Tongue (tissue), 2 donors: ENCODE measurements around the gene NRN1L. TPM values are rescaled to one million over a fixed set of nuclear protein-coding genes. Genes with fewer than 3 reads are reported as not detected.
A peak's percentile ranks its signal among the peaks of the same experiment; 100 is the strongest.
"Not testable (repeated sequence)": the region's sequence is repeated elsewhere in the genome, so short reads cannot be mapped to it uniquely, and the experiment has no call there.

Experiments used
- DNase-seq: peaks from one replicate; pipeline ENCODE4 v3.0.0-alpha.2; 2015
- total RNA-seq: library from RNA; depleted of rRNA; stranded (reverse); fragments of >200 nt; gene quantifications from one replicate; pipeline ENCODE4 v1.2.3, GENCODE V29; 2014

NRN1L gene
- total RNA-seq, 1 donor from 2014 or later = not detected

DNA sequence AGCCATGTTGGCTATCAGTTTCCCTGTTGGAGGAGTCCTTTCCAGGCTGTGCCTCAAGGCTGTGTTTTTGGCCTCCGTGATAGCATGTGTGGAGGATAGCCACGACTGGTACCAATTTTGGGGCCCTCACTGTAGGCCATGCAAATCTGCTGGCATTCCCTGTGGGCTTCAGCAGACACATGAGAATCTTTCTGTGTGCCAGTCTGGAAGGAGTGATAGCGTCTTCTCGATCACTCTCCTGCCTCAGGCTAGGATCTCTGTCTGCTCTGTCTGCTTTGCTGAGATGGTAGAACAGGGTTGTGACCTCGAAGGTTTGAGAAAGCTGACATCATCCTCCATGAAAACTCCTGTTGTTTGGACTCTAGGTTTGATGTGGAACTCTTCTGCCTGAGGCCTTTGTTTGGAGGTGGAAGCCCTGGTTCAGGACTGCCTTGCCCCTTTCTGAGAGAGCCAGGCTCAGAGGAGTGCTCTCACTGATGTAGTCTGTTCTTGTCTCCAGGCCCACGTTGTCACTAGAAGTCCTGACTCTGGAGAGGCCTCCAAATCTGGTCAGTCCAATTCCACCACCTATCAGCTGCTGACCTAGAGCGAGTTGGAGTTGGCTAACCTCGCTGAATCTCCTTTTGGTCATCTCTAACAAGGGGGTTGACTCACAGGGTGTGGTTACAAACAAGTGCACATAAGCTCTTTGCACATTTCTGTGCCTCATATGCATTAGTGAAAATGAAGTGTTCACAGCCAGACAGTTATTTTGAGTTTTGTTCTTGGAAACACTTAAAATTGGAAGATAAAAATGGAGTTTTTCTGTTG, 23.9 kb upstream of the NRN1L start:
- no peak for DNase-seq

DNA sequence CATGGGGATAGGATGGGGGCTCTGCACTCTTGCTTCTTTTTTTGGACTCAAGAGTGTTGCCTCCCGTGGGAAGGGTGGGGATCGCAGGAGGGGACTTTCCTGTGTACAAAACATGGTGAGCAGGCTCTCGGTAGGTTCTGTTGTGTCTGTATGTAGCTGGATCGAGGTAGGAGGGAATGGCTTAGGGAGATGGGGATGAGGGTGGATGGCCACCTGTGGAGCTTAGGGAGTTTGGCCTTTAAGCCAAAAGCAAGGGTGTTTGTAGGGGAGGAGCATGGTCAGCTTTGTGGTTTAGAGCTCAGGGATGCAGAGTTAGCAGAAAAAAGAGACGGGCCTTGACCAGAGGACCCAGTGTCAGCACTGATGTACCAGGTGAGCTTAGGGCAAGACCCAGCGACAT, 22.8 kb upstream of the NRN1L start:
- DNase-seq = no peak

DNA sequence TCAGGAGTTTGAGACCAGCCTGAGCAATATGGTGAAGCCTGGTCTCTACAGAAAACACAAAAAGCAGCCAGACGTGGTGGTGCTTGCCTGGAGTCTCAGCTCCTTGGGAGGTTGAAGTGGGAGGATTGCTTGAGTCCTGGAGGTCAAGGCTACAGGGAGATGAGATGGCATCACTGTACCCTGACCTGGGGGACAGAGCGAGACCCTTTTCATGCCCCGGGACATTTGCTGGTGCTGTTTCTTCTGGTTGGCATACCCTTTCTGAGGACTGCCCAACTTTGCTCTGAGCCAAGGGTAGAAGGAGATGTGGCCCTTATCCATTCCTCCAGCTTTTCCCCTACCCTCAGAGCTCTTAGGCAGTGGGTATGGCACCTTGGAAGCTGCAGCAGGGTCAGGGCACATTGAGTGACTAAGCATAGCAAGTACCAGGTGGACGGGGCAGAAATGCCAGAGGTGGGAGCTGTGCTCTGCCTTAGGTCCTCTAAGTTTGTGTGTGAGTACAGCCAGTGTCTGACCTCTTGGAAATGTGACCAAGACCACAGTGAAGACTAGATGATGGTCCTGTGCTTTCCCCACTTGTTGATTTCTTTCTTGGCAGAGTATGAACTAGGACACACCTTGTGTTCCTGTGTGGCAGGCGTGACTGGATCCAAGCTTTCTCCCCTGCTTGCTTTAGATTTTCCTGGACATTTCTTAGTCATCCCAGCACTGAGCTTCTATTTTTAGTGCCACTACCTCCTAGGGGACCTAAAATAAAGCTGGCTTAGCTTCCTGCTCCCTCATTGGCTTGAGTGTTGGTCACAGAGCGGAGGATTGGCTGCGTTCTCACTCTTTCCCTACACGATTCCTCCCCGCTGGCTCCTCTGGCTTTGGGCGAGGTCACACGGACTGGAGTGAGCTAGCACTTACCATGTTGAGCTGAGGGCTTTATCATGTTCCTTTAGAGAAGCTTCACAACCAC, 21.8 kb upstream of the NRN1L start:
- DNase-seq = peak; percentile 73

DNA sequence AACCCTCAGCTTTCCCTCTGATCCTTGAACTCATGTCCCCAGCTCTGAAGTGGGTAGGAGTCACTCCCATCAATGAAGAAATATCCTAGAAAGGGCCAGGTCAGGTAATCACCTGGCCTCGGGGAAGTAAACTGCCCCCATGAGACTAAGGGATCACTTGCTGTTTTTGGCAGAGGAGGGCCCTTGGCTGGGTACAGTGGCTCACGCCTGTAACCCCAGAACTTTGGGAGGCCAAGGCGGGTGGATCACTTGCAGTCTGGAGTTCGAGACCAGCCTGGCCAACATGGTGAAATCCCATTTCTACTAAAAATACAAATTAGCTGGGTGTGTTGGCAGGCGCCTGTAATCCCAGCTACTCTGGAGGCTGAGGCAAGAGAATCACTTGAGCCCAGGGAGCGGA, 20.6 kb upstream of the NRN1L start:
- DNase-seq = not testable (repeated sequence)

DNA sequence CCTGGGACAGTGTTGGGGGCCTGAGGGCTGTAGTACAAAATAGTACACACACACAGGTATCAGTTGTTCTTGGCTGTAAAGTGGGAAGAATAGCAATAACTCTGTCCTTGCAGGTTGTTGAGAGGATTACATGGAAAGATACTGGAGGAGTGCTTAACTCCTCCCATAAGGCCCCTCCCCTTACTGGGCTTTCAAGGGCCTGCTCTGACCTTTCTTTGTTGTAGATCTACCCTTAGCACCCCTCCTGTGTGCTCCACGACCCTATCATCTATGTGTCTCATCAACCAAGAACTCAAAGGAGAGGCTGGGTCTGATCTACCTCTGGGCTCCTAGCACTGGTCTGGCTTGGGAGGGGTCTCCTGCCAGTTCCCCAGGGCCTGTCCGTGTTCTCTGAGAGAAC, 20.1 kb upstream of the NRN1L start:
- no peak for DNase-seq

DNA sequence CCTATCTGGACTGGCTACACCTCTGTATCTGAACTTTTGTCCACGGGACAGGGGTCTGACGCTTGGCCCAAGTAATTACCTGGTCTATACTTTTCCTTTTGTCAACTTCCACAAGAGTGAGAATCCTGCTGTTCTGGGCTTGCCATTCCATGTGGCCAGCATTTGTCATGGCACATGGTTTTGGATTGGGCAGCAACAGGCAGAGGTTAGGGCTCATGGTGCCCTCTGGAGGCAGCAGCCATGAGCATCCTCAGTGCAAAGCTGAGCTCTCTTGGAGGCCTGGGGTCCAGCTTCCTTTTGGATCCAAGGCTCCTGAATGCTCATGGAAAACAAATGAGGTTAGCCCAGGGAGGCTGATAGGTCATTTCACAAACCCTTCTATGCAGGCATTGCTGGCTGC, 19.4 kb upstream of the NRN1L start:
- peak; percentile 27 for DNase-seq

DNA sequence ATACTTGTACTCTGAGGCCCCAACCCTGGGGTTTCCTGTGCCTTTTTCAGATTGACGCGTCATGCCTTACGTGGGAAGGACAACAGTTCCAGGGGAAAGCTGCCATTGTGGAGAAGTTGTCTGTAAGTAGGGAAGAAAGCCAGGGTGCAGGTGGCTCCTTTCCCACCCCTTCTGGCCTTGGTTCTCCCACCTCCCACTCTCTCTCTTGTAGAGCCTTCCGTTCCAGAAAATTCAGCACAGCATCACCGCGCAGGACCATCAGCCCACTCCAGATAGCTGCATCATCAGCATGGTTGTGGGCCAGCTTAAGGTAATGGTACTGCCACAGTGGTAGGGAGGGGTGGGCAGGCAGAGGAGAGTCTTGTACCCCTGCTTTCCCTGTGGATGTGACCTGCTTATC, 16.4 kb upstream of the NRN1L start:
- DNase-seq = no peak

DNA sequence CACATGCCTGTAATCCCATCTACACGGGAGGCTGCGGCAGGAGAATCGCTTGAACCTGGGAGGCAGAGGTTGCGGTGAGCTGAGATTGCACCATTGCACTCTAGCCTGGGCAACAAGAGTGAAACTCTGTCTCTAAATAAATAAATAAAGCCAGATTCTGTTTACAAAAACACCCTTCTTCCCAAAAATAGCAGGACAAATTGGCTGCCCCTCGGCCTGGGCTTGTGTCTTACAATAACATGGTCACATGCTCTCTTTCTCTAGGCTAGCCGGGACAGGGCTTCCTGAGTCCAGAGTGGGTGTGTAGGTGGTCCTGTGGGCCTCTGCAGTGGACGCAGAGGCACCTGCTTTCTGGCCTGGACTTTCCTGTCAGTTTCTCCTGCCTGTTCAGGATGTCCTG, 15.0 kb upstream of the NRN1L start:
- DNase-seq = no peak

DNA sequence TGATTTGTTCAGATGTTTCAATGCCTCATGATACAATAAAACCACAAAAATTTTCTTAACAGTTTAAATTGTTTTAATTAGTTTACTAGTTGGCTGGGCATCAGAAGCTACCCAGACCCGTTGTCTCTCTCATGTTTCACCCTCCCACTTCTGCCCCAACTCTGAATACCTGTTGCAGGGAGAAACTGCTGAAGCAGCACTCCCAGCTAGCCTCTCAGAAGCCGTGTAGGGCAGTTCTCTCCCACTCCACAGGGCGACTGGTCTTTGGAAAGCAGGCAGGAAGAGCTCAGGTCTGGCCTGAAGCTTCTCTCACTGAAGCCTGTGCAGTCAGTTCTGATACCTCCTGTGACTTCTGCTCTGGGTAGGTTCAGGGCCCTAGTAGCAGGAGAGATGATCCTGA, 13.4 kb upstream of the NRN1L start:
- no peak for DNase-seq

DNA sequence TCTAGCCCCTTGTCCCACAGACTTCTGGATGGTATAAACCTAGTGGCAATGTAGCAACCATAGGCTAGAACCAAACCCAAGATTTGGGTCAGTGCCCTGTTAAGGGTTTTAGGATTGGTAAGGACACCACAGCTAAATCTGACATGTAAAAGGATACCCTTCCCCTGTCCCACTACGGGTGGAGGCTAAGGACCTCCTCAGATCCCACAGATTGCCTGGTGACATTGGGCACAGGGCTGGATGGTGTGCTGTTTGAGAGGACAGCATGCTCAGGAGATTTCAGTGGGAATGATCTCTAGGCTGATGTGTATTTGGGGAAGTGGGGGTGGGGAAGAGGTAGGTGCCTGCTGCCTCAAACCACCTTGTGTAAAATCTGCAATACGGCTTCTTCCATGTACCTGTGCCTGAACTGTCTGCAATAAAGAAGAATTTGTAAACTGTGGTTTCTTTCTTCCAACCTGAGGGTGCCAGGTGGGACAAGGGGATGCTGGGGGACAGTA, 12.5 kb upstream of the NRN1L start:
- DNase-seq = no peak

DNA sequence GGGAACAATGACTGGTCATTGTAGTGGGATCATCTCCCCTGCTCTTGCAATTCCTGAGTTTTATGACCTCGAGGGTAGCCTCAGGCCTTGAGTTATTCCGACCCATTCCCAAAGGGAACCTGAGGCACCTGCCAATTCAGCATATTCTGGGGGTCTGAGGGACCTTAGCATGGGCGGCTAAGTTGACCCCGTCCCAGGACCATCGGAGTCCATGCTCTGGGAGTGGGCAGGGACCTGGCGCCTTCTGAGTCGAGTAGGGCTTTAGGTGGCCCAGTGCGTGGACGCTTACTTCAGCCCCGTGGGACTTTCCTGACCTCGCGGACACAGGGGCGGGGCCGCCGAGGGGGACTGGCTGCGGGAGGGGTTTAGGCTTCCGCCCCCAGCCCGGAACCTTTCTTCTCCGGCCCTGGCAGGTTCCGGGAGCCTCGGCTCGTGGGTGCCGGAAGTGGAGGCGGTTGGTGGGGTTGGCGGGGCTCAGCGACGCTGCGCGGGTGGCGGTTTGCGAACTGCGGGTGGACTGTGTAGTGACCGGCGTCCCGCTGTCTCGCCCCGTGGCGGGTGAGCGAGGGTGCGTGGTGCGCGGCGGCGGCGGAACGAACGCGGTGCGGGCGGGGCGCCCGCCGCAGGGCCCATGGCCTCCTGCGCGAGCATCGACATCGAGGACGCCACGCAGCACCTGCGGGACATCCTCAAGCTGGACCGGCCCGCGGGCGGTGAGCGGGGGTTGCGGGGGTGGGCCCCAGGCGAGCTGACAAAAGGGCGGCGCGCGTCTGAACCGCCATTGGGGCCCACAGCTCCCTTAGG, 11.9 kb upstream of the NRN1L start, which contains the start of gene EDC4:
Gene EDC4, plus strand, starts transcription at position 422 of the 804 bp plus-strand sequence. Its CDS starts 210 bp downstream, at position 632.
- DNase-seq = peak; percentile 82

DNA sequence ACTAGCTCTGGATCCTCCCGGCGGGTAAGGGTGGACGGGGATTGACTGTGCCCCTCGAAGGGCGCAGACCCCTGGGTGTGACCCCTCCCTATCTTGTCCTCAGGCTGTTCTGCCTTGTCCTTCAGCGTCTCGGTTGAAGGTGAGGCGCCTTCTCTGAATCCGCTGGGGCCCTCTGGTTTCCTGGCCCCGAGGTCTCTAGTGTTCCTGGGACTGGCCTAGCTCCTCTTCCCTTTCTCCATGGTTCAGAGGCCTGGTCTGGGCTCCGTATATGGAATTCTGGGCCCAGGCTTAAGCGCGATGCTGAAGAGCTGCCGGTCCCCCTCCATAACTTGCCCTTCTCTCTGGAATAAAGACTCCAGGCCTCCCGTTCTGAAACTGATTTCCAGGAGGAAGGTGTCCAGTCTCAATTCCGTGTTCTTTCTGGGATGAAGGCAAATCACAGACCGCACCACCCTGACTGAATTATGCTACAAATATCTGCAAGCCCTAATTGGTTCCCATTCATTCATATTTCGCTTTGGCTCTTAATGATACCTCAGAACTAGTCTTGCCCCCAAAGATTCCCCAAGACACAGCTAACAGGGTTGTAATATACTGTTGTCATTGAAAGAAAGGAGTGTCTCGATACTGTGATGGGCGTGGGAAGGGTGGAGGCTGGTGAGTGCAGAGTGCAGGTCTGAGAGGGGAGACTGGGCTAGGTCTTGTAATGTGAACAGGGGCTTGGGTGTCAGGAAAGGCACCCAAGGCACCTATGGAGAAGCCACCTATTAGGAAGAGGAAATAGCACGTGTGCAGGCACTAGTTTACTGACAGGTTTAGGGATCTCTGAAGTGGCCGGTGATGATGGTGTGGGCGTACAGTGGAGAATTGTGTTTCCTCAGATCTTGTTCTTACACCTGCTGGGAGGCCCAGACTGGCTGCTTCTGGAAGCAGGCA, 11.0 kb upstream of the NRN1L start:
- no peak for DNase-seq

DNA sequence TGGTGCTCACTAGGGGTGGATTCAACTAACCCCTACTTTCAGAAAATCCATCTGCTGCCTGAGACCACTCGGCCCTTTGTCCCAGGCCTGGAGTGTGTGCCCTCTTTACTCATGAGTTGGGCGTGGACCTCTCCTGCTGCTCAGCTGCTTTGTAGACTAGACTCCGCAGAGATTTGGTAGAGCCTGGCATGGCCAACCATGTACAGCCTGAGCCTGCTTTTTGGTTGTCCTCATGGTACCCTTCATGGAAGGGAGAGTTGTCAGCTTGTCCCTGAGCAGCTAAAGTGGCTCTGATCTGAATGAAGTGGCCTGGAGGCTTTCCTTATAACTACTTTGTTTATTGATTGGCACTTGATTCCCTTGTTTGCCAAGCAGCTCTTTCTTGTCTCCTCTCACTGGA, 10.3 kb upstream of the NRN1L start:
- no peak for DNase-seq

DNA sequence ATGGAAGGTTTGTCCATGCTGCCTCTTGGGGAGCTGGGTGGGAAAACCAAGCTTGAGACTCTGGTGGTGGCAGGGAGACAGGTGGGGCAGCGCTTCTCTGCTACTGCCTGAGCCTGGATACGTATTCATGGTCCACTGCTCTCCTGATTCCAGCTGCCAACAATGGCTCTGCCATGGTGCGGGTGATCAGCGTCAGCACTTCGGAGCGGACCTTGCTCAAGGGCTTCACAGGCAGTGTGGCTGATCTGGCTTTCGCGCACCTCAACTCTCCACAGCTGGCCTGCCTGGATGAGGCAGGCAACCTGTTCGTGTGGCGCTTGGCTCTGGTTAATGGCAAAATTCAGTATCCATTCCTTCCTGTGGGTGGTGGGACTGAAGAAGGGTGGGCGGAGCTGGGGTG, 7.6 kb upstream of the NRN1L start:
- DNase-seq = no peak

DNA sequence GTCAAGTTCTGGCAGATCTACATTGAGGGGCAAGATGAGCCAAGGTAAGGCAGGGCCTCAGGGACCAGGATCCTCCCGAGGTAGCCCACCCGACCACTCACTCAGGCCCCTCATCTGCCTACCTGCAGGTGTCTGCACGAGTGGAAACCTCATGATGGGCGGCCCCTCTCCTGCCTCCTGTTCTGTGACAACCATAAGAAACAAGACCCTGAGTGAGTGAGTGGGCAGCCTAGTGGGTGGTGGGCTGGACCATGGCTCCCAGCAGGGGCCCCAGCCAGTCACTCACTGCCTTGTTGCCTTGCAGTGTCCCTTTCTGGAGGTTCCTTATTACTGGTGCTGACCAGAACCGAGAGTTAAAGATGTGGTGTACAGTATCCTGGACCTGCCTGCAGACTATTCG, 6.5 kb upstream of the NRN1L start:
- no peak for DNase-seq

DNA sequence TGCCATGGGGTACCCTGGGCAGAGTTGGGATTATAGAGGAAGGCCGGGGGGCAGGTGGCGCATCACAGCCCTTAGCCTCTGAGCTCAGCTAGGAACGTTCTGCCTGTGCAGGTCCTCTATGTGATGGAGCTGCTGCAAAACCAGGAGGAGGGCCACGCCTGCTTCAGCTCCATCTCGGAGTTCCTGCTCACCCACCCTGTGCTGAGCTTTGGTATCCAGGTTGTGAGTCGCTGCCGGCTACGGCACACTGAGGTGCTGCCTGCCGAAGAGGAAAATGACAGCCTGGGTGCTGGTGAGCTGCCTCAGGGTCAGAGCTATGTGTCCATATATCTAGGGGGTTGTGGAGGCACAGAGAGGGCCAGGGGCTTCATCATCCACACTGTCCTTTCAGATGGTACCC, 5.8 kb upstream of the NRN1L start:
- no peak for DNase-seq

DNA sequence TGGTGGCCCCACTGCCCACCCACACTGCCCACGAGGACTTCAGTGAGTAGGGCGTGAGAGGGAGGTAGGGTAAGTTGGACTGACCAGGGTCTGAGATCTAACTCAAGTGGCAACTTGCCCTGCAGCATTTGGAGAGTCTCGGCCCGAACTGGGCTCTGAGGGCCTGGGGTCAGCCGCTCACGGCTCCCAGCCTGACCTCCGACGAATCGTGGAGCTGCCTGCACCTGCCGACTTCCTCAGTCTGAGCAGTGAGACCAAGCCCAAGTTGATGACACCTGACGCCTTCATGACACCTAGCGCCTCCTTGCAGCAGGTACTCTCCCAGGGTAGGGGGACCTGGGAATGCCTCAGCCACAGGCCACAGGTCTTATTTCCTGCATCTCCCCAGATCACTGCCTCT, 5.2 kb upstream of the NRN1L start:
- no peak for DNase-seq

DNA sequence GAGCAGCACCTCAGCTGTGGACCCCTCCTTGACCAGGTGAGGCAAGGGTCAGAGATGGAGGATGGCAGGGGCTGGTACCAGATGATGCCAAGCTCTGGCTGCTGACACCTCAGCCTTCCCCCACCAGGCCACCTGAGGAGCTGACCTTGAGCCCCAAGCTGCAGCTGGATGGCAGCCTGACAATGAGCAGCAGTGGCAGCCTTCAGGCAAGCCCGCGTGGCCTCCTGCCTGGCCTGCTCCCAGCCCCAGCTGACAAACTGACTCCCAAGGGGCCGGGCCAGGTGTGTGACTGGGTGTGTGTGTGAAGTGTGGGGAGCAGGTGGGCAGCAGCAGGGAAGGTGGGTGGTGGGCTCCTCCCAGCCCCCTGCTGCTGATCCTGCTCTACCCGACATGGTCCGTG, 4.7 kb upstream of the NRN1L start:
- no peak for DNase-seq

DNA sequence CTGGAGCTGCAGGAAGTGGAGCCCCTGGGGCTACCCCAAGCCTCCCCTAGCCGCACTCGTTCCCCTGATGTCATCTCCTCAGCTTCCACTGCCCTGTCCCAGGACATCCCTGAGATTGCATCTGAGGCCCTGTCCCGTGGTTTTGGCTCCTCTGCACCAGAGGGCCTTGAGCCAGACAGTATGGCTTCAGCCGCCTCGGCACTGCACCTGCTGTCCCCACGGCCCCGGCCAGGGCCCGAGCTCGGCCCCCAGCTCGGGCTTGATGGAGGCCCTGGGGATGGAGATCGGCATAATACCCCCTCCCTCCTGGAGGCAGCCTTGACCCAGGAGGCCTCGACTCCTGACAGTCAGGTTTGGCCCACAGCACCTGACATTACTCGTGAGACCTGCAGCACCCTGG, 4.1 kb upstream of the NRN1L start:
- no peak for DNase-seq

DNA sequence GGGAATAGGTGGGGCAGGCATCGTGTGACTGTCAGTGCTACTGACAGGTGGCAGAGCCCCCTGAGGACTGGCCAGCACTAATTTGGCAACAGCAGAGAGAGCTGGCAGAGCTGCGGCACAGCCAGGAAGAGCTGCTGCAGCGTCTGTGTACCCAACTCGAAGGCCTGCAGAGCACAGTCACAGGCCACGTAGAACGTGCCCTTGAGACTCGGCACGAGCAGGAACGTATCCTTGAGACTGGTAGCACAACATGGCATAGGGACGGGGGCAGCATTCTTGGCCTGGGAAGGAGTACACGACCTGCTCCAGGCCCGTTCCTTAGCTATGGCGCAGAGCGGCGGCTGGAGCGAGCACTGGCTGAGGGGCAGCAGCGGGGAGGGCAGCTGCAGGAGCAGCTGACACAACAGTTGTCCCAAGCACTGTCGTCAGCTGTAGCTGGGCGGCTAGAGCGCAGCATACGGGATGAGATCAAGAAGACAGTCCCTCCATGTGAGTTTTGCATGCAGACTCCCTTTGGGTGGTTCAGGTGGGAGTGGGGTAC, 3.0 kb upstream of the NRN1L start:
- DNase-seq = peak; percentile 87
